C4-2B (cell line): ENCODE data around the gene PILRA.

Experiments used
- ZFX ChIP-seq: fragments of 450-650 bp; IDR thresholded peaks from 2 replicates; pipeline ENCODE4 v1.6.1; 2017
- TF ChIP-seq, protein P1 (sequence below): fragments of 450-650 bp; conservative IDR thresholded peaks from 2 replicates; pipeline ENCODE4 v1.5.1; 2017; ENCODE audit warnings: mild to moderate bottlenecking

DNA sequence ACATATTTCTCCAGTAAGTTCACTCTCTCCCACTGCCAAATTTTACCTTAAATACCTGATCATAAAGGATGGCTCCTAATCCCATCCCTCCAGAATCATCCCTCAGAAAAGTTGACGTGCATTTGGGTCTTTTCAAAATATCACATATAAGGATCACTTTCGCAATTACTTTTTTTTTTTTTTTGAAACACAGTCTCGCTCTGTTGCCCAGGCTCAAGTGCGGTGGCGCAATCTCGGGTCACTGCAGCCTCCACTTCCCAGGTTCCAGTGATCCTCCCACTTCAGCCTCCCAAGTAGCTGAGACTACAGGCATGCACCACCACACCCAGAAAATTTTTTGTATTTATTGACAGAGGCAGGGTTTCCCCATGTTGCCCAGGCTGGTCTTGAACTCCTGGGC, 37.8 kb downstream of the PILRA start:
- TF ChIP-seq, protein P1, sequence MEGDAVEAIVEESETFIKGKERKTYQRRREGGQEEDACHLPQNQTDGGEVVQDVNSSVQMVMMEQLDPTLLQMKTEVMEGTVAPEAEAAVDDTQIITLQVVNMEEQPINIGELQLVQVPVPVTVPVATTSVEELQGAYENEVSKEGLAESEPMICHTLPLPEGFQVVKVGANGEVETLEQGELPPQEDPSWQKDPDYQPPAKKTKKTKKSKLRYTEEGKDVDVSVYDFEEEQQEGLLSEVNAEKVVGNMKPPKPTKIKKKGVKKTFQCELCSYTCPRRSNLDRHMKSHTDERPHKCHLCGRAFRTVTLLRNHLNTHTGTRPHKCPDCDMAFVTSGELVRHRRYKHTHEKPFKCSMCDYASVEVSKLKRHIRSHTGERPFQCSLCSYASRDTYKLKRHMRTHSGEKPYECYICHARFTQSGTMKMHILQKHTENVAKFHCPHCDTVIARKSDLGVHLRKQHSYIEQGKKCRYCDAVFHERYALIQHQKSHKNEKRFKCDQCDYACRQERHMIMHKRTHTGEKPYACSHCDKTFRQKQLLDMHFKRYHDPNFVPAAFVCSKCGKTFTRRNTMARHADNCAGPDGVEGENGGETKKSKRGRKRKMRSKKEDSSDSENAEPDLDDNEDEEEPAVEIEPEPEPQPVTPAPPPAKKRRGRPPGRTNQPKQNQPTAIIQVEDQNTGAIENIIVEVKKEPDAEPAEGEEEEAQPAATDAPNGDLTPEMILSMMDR = no peak
- TF ChIP-seq ZFX = no peak
